SK-N-SH (cell line): ENCODE data around the gene CARS2.

Source experiments
- FOXJ3 ChIP-seq: sonication (generic); formaldehyde crosslinking; IDR thresholded peaks from 2 replicates; pipeline ENCODE4 v1.5.1; 2020; ENCODE audit warnings: mild to moderate bottlenecking, missing genetic modification reagents
- GABPA ChIP-seq: IDR thresholded peaks from 2 replicates; pipeline ENCODE4 v1.4.0; 2012; ENCODE audit warnings: low read depth, mild to moderate bottlenecking
- JUND ChIP-seq: IDR thresholded peaks from 2 replicates; pipeline ENCODE4 v1.4.0; 2012
- POLR2AphosphoS5 ChIP-seq: IDR thresholded peaks from 2 replicates; pipeline ENCODE4 v1.6.1; 2012; ENCODE audit warnings: low read depth, low read length
- RAD21 ChIP-seq: IDR thresholded peaks from 2 replicates; pipeline ENCODE4 v1.6.1; 2012; ENCODE audit warnings: mild to moderate bottlenecking, low read length
- RCOR1 ChIP-seq: fragments of 150-350 bp; IDR thresholded peaks from 2 replicates; pipeline ENCODE4 v1.6.1; 2017; ENCODE audit warnings: antibody characterized with exemption, low read length
- RXRA ChIP-seq: IDR thresholded peaks from 2 replicates; pipeline ENCODE4 v1.4.0; 2012; ENCODE audit warnings: low read depth, mild to moderate bottlenecking, borderline replicate concordance
- SIN3A ChIP-seq: IDR thresholded peaks from 2 replicates; pipeline ENCODE4 v1.6.1; 2012; ENCODE audit warnings: low read depth, mild to moderate bottlenecking, low read length, moderate library complexity, borderline replicate concordance
- SMC3 ChIP-seq: IDR thresholded peaks from 2 replicates; pipeline ENCODE4 v1.6.1; 2012; ENCODE audit warnings: low read depth, low read length, improper control_type of control experiment
- TAF1 ChIP-seq: IDR thresholded peaks from 2 replicates; pipeline ENCODE4 v1.6.1; 2012; ENCODE audit warnings: low read depth, mild to moderate bottlenecking, low read length, moderate library complexity, borderline replicate concordance
- TCF12 ChIP-seq: IDR thresholded peaks from 2 replicates; pipeline ENCODE4 v1.4.0; 2012
- TF ChIP-seq, protein P1 (sequence below): fragments of 200-600 bp; sonication (generic); IDR thresholded peaks from 2 replicates; pipeline ENCODE4 v1.6.1; 2017; ENCODE audit warnings: antibody characterized with exemption, mild to moderate bottlenecking, moderate library complexity
- TF ChIP-seq, protein P2 (sequence below): IDR thresholded peaks from 2 replicates; pipeline ENCODE4 v1.4.0; 2012; ENCODE audit warnings: low read depth, borderline replicate concordance
- TF ChIP-seq, protein P3 (sequence below): IDR thresholded peaks from 2 replicates; pipeline ENCODE4 v1.6.1; 2012; ENCODE audit warnings: mild to moderate bottlenecking, low read depth, low read length, moderate library complexity

DNA sequence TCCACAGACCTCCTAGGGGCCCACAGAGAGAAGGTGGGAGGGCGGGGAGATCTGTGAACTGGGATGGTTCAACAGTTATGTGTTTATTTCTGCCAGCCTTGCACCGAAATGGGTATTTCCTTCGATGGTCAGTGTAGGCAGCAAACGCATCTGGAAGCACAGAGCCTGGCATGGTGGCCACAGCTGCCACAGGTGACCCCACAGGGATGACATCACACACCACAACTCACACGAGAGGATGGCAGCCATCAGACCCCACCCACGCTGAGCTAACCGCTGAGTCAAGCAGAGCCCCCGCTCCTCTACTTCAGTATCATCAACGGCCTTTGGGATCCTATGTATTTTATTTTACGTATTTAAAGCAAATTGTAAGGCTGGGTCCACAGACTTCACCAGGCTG, 53.2 kb downstream of the CARS2 start:
- TF ChIP-seq, protein P1, sequence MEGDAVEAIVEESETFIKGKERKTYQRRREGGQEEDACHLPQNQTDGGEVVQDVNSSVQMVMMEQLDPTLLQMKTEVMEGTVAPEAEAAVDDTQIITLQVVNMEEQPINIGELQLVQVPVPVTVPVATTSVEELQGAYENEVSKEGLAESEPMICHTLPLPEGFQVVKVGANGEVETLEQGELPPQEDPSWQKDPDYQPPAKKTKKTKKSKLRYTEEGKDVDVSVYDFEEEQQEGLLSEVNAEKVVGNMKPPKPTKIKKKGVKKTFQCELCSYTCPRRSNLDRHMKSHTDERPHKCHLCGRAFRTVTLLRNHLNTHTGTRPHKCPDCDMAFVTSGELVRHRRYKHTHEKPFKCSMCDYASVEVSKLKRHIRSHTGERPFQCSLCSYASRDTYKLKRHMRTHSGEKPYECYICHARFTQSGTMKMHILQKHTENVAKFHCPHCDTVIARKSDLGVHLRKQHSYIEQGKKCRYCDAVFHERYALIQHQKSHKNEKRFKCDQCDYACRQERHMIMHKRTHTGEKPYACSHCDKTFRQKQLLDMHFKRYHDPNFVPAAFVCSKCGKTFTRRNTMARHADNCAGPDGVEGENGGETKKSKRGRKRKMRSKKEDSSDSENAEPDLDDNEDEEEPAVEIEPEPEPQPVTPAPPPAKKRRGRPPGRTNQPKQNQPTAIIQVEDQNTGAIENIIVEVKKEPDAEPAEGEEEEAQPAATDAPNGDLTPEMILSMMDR, result no peak
- TF ChIP-seq POLR2AphosphoS5 (no peak), JUND (no peak), GABPA (no peak), RXRA (no peak), TAF1 (no peak), FOXJ3 (CRISPR knock-in tag) (no peak), RAD21 (no peak), SMC3 (no peak), SIN3A (no peak), TCF12 (no peak), RCOR1 (no peak)
- TF ChIP-seq, protein P2, sequence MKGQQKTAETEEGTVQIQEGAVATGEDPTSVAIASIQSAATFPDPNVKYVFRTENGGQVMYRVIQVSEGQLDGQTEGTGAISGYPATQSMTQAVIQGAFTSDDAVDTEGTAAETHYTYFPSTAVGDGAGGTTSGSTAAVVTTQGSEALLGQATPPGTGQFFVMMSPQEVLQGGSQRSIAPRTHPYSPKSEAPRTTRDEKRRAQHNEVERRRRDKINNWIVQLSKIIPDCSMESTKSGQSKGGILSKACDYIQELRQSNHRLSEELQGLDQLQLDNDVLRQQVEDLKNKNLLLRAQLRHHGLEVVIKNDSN, result no peak
- TF ChIP-seq, protein P3, sequence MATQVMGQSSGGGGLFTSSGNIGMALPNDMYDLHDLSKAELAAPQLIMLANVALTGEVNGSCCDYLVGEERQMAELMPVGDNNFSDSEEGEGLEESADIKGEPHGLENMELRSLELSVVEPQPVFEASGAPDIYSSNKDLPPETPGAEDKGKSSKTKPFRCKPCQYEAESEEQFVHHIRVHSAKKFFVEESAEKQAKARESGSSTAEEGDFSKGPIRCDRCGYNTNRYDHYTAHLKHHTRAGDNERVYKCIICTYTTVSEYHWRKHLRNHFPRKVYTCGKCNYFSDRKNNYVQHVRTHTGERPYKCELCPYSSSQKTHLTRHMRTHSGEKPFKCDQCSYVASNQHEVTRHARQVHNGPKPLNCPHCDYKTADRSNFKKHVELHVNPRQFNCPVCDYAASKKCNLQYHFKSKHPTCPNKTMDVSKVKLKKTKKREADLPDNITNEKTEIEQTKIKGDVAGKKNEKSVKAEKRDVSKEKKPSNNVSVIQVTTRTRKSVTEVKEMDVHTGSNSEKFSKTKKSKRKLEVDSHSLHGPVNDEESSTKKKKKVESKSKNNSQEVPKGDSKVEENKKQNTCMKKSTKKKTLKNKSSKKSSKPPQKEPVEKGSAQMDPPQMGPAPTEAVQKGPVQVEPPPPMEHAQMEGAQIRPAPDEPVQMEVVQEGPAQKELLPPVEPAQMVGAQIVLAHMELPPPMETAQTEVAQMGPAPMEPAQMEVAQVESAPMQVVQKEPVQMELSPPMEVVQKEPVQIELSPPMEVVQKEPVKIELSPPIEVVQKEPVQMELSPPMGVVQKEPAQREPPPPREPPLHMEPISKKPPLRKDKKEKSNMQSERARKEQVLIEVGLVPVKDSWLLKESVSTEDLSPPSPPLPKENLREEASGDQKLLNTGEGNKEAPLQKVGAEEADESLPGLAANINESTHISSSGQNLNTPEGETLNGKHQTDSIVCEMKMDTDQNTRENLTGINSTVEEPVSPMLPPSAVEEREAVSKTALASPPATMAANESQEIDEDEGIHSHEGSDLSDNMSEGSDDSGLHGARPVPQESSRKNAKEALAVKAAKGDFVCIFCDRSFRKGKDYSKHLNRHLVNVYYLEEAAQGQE, result no peak
